Measurements from ENCODE around the gene AFAP1L2. TPM values are rescaled to one million over a fixed set of nuclear protein-coding genes. Genes with fewer than 3 reads are reported as not detected.

The AFAP1L2 gene
- total RNA-seq, 4 donors from 2014 or later, result 20.5 to 29.5 (median 23.9) TPM

DNA sequence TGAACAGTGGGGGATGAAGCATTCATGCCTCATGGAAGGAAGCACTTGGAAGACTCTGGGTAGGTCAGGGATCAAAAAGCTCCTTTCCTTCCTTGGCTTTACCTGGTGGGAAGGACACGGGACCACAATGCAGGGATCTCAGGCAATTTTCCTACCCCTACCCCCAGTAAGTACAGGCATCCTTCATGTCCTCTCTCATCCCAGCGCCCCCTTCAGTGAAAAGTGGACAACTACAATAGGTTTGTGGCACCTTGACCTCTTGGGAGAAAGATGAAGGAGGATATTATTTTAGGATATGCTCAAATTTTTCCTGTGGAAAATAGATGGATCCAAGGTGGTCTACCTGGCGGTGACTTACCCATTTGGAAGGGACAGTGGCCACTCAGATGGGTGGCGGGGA, 16.5 kb downstream of the AFAP1L2 start:
- no peaks in the 10 kb centered on the region for H3K9me3 ChIP-seq
- TF ChIP-seq POLR2A (IDR thresholded peaks at IDR 0.05), result no peak
- no peak for TF ChIP-seq EP300 (IDR thresholded peaks at IDR 0.05)
- TF ChIP-seq POLR2AphosphoS5 (IDR thresholded peaks at IDR 0.05), result no peak
- TF ChIP-seq, protein P1, sequence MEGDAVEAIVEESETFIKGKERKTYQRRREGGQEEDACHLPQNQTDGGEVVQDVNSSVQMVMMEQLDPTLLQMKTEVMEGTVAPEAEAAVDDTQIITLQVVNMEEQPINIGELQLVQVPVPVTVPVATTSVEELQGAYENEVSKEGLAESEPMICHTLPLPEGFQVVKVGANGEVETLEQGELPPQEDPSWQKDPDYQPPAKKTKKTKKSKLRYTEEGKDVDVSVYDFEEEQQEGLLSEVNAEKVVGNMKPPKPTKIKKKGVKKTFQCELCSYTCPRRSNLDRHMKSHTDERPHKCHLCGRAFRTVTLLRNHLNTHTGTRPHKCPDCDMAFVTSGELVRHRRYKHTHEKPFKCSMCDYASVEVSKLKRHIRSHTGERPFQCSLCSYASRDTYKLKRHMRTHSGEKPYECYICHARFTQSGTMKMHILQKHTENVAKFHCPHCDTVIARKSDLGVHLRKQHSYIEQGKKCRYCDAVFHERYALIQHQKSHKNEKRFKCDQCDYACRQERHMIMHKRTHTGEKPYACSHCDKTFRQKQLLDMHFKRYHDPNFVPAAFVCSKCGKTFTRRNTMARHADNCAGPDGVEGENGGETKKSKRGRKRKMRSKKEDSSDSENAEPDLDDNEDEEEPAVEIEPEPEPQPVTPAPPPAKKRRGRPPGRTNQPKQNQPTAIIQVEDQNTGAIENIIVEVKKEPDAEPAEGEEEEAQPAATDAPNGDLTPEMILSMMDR (IDR thresholded peaks at IDR 0.05), result no peak
- H3K4me1 ChIP-seq, result peaks cover 0 to 73% (median 7%) of the 10 kb centered on the region in 3 donors
- no peak overlapping the region for H3K4me3 ChIP-seq
- H3K27ac ChIP-seq, result no peak overlapping the region
- 93 to 100% methylated on average over 2 to 4 of the region's 4 CpGs for WGBS, 2 donors (ENCODE audit: low coverage in 1 of 2)
- no peaks in the 10 kb centered on the region for H3K27me3 ChIP-seq
- ATAC-seq, result no peak
- no peaks in the 10 kb centered on the region for H3K36me3 ChIP-seq

DNA sequence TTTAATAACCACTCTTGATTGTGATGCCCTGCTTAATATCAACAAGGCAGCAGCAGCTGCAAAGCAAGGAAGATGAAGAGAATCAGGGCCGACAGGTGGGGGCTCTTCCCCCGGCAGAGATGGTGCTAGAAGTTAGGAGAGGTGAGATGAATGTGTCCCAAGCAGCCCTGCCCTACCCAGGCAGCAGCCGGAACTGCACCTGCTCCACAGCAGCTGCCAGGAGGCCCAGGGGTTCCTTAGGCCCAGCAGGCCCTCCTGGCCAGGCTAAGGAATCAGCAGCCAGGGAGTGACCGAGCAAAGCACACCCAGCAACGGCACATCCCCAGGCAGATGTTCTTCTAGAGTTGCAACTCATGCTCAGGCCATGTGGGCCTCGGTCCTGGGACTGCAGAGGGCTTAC, 17.9 kb downstream of the AFAP1L2 start:
- Histone ChIP-seq H3K4me1 (peaks cover 0 to 61% (median 3%) of the 10 kb centered on the region in 3 donors), H3K27ac (no peak overlapping the region)

DNA sequence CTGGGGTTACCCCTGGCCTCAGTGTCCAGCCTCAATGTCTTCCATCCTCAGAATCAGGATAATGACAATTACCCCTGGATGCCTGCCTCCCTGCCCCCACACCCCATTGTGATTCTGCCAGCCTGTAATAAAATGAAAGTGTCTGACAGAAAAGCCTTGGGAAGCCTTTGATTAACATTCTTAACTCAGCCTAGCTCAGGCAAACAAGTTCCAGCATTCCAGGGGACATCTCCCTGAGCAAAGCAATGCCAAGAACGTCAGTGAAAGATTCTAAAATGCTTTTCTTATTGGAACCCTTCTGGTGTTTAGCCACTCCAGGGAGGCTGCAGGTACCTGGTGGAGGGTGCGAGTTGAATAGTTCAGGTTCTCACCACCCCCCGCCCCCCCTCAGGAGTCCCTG, 18.7 kb downstream of the AFAP1L2 start:
- H3K27me3 ChIP-seq, result no peaks in the 10 kb centered on the region
- TF ChIP-seq, protein P1 (IDR thresholded peaks at IDR 0.05), result no peak
- no peak for TF ChIP-seq EP300 (IDR thresholded peaks at IDR 0.05)
- TF ChIP-seq POLR2AphosphoS5 (IDR thresholded peaks at IDR 0.05), result no peak
- TF ChIP-seq POLR2A (IDR thresholded peaks at IDR 0.05), result no peak
- H3K9me3 ChIP-seq, result no peaks in the 10 kb centered on the region
- peak overlapping the region in 1 of 4 donors; percentile 53 for H3K27ac ChIP-seq
- H3K4me3 ChIP-seq, result no peak overlapping the region
- H3K4me1 ChIP-seq, result peaks cover 0 to 52% (median 3%) of the 10 kb centered on the region in 3 donors
- 20% methylated on average over 1 of the region's 3 CpGs; no CpG with 5 or more reads in 1 of the 2 donors for WGBS, 2 donors (ENCODE audit: low coverage in 1 of 2)
- no peaks in the 10 kb centered on the region for H3K36me3 ChIP-seq
- no peak for ATAC-seq

More for the DNA sequence above, 17.9 kb downstream of the AFAP1L2 start:
- Histone ChIP-seq H3K27me3 (no peaks in the 10 kb centered on the region), H3K4me3 (no peak overlapping the region), H3K9me3 (no peaks in the 10 kb centered on the region), H3K36me3 (no peaks in the 10 kb centered on the region)
- WGBS, 2 donors (ENCODE audit: low coverage in 1 of 2), result 80 to 94% methylated on average over 1 to 2 of the region's 6 CpGs
- no peak for TF ChIP-seq POLR2A (IDR thresholded peaks at IDR 0.05)
- TF ChIP-seq, protein P1 (IDR thresholded peaks at IDR 0.05), result no peak
- no peak for TF ChIP-seq EP300 (IDR thresholded peaks at IDR 0.05)
- TF ChIP-seq POLR2AphosphoS5 (IDR thresholded peaks at IDR 0.05), result no peak
- no peak for ATAC-seq

DNA sequence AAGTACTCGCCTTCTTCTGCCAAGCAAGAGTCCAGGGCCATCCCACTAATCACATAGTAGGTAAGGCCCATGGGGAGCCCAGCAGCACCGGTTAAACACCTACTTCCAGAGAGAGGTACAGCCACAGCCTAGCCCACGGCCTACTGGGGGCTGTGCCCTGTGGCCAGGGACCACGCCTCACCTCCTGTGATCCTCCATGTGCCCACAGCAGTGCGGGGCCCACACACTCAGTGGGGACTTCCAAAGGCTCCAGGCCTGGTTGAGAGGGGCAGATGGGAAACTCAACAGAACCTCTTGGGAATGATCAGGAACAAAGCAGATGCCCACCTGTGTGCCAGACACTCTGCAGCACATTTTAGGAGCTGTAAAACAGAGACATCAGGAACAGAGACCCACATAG, 19.7 kb downstream of the AFAP1L2 start:
- Histone ChIP-seq H3K4me1 (peaks cover 0 to 43% (median 3%) of the 10 kb centered on the region in 3 donors), H3K4me3 (no peak overlapping the region), H3K9me3 (no peaks in the 10 kb centered on the region), H3K27ac (peak overlapping the region in 1 of 4 donors; percentile 53), H3K27me3 (peaks cover 3% of the 10 kb centered on the region), H3K36me3 (no peaks in the 10 kb centered on the region)
- TF ChIP-seq POLR2A (IDR thresholded peaks at IDR 0.05) (no peak), EP300 (IDR thresholded peaks at IDR 0.05) (no peak), POLR2AphosphoS5 (IDR thresholded peaks at IDR 0.05) (no peak)
- TF ChIP-seq, protein P1 (IDR thresholded peaks at IDR 0.05), result no peak
- ATAC-seq, result no peak
- 90% methylated on average over 2 of the region's 5 CpGs; no CpG with 5 or more reads in 1 of the 2 donors for WGBS, 2 donors (ENCODE audit: low coverage in 1 of 2)

DNA sequence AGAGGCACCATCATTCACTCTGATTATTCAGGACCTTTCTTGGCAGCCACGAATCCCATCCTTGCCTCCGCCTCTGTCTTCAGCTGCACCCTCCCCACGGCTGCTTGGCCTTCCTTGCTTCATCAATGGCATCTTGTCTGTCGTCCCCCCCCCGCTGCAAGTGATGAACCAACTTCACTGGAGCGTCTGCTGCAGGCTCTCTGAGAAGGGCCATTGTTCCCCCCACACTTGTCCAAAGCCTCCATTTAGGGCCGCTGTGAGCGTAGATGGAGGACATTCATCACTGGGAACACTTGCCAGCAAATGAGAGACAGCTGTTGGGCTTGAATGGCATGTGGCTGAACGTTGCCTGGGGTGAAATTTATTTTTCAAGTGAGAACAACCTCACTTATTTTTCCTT, 20.1 kb downstream of the AFAP1L2 start:
- peak overlapping the region in 1 of 4 donors; percentile 53 for H3K27ac ChIP-seq
- WGBS, 2 donors (ENCODE audit: low coverage in 1 of 2), result 60% methylated on average over 1 to 8 of the region's 9 CpGs
- H3K4me3 ChIP-seq, result no peak overlapping the region
- peaks cover 3% of the 10 kb centered on the region for H3K27me3 ChIP-seq
- no peak for ATAC-seq
- H3K4me1 ChIP-seq, result peaks cover 0 to 38% (median 3%) of the 10 kb centered on the region in 3 donors
- no peaks in the 10 kb centered on the region for H3K36me3 ChIP-seq
- H3K9me3 ChIP-seq, result no peaks in the 10 kb centered on the region
- TF ChIP-seq EP300 (IDR thresholded peaks at IDR 0.05) (no peak), POLR2A (IDR thresholded peaks at IDR 0.05) (no peak), POLR2AphosphoS5 (IDR thresholded peaks at IDR 0.05) (no peak)
- TF ChIP-seq, protein P1 (IDR thresholded peaks at IDR 0.05), result no peak
